ENCODE results near the gene CCDC187.

CCDC187 gene

GRCh38 chr9:136339958-136340310, 36.0 kb upstream of the CCDC187 start:
- DNase-seq (ENCODE audit: low read depth in 1 of 2, low spot score in 1 of 2), result no peak

- DNase-seq (ENCODE audit: low read depth in 1 of 2, low spot score in 1 of 2), result no peak
These were observed 35.5 kb upstream of the CCDC187 start for GRCh38 chr9:136339173-136339957.

GRCh38 chr9:136338511-136338910, 34.6 kb upstream of the CCDC187 start:
- DNase-seq (ENCODE audit: low read depth in 1 of 2, low spot score in 1 of 2), result no peak

- DNase-seq (ENCODE audit: low read depth in 1 of 2, low spot score in 1 of 2), result no peak
These were observed 33.8 kb upstream of the CCDC187 start for GRCh38 chr9:136337416-136338395.

GRCh38 chr9:136336881-136337280, 33.0 kb upstream of the CCDC187 start:
- no peak for DNase-seq (ENCODE audit: low read depth in 1 of 2, low spot score in 1 of 2)

- DNase-seq (ENCODE audit: low read depth in 1 of 2, low spot score in 1 of 2), result no peak
These were observed 32.4 kb upstream of the CCDC187 start for GRCh38 chr9:136336156-136336870.

- DNase-seq (ENCODE audit: low read depth in 1 of 2, low spot score in 1 of 2), result no peak
These were observed 31.6 kb upstream of the CCDC187 start for GRCh38 chr9:136335296-136336155.

GRCh38 chr9:136334541-136334940, 30.6 kb upstream of the CCDC187 start:
- DNase-seq (ENCODE audit: low read depth in 1 of 2, low spot score in 1 of 2), result no peak

- DNase-seq (ENCODE audit: low read depth in 1 of 2, low spot score in 1 of 2), result no peak
These were observed 29.6 kb upstream of the CCDC187 start for GRCh38 chr9:136333486-136333885.

GRCh38 chr9:136333045-136333444, 29.2 kb upstream of the CCDC187 start:
- DNase-seq (ENCODE audit: low read depth in 1 of 2, low spot score in 1 of 2), result no peak

GRCh38 chr9:136332482-136332983, 28.6 kb upstream of the CCDC187 start:
- DNase-seq (ENCODE audit: low read depth in 1 of 2, low spot score in 1 of 2), result no peak

- no peak for DNase-seq (ENCODE audit: low read depth in 1 of 2, low spot score in 1 of 2)
These were observed 27.9 kb upstream of the CCDC187 start for GRCh38 chr9:136331556-136332481.

- DNase-seq (ENCODE audit: low read depth in 1 of 2, low spot score in 1 of 2), result no peak
These were observed 27.1 kb upstream of the CCDC187 start for GRCh38 chr9:136331030-136331429.

GRCh38 chr9:136330406-136330990, 26.6 kb upstream of the CCDC187 start:
- DNase-seq (ENCODE audit: low read depth in 1 of 2, low spot score in 1 of 2), result no peak

- no peak for DNase-seq (ENCODE audit: low read depth in 1 of 2, low spot score in 1 of 2)
These were observed 25.9 kb upstream of the CCDC187 start for GRCh38 chr9:136329636-136330405.

GRCh38 chr9:136329211-136329627, 25.3 kb upstream of the CCDC187 start:
- no peak for DNase-seq (ENCODE audit: low read depth in 1 of 2, low spot score in 1 of 2)

- DNase-seq (ENCODE audit: low read depth in 1 of 2, low spot score in 1 of 2), result no peak
These were observed 24.7 kb upstream of the CCDC187 start for GRCh38 chr9:136328622-136329041.

GRCh38 chr9:136328011-136328621, 24.2 kb upstream of the CCDC187 start:
- no peak for DNase-seq (ENCODE audit: low read depth in 1 of 2, low spot score in 1 of 2)
